Dedifferentiated amniotic fluid mesenchymal stem cell (primary cell): Measurements from ENCODE around the gene HDGFL1.

Experiments used
- DNase-seq: peaks from one replicate; pipeline ENCODE4 v3.0.0-alpha.2; 2016; ENCODE audit errors: extremely low spot score

HDGFL1 gene

GRCh38 chr6:22569281-22570184 lies at the start of gene HDGFL1:
TSS of gene HDGFL1 (plus strand) at chr6:22569566. CDS start at chr6:22569576, 10 bp downstream.
- no peak for DNase-seq

GRCh38 chr6:22521035-22521434 lies 48.3 kb upstream of the HDGFL1 start:
- DNase-seq = no peak

- no peak for DNase-seq
Measured at GRCh38 chr6:22526736-22527135, 42.6 kb upstream of the HDGFL1 start.

GRCh38 chr6:22529866-22530265 lies 39.5 kb upstream of the HDGFL1 start:
- no peak for DNase-seq

- DNase-seq = no peak
Measured at GRCh38 chr6:22530506-22530905, 38.9 kb upstream of the HDGFL1 start.

GRCh38 chr6:22536122-22536521 lies 33.2 kb upstream of the HDGFL1 start:
- no peak for DNase-seq

- no peak for DNase-seq
Measured at GRCh38 chr6:22544476-22544875, 24.9 kb upstream of the HDGFL1 start.

- DNase-seq = no peak
Measured at GRCh38 chr6:22545051-22545450, 24.3 kb upstream of the HDGFL1 start.

- no peak for DNase-seq
Measured at GRCh38 chr6:22546236-22546635, 23.1 kb upstream of the HDGFL1 start.

- DNase-seq = no peak
Measured at GRCh38 chr6:22550971-22551670, 18.2 kb upstream of the HDGFL1 start.

GRCh38 chr6:22556266-22556665 lies 13.1 kb upstream of the HDGFL1 start:
- DNase-seq = no peak

GRCh38 chr6:22557007-22557406 lies 12.4 kb upstream of the HDGFL1 start:
- no peak for DNase-seq

- DNase-seq = no peak
Measured at GRCh38 chr6:22558288-22558882, 11.0 kb upstream of the HDGFL1 start.

- no peak for DNase-seq
Measured at GRCh38 chr6:22568854-22569253, 512 bp upstream of the HDGFL1 start.

GRCh38 chr6:22570185-22570551 lies 802 bp downstream of the HDGFL1 start:
- DNase-seq = no peak

- no peak for DNase-seq
Measured at GRCh38 chr6:22575190-22575589, 5.8 kb downstream of the HDGFL1 start.

- DNase-seq = no peak
Measured at GRCh38 chr6:22579439-22579838, 10.1 kb downstream of the HDGFL1 start.

- DNase-seq = no peak
Measured at GRCh38 chr6:22580337-22580736, 11.0 kb downstream of the HDGFL1 start.

- no peak for DNase-seq
Measured at GRCh38 chr6:22582417-22583205, 13.2 kb downstream of the HDGFL1 start.

GRCh38 chr6:22583230-22583629 lies 13.9 kb downstream of the HDGFL1 start:
- DNase-seq = no peak

GRCh38 chr6:22583927-22584326 lies 14.6 kb downstream of the HDGFL1 start:
- DNase-seq = no peak

- no peak for DNase-seq
Measured at GRCh38 chr6:22589118-22589517, 19.8 kb downstream of the HDGFL1 start.
